ENCODE measurements around the gene MARCHF10. TPM values are rescaled to one million over a fixed set of nuclear protein-coding genes. Genes with fewer than 3 reads are reported as not detected.

MARCHF10 gene
- polyA plus RNA-seq, 1 donor from 2014 or later = 0.27 TPM

DNA sequence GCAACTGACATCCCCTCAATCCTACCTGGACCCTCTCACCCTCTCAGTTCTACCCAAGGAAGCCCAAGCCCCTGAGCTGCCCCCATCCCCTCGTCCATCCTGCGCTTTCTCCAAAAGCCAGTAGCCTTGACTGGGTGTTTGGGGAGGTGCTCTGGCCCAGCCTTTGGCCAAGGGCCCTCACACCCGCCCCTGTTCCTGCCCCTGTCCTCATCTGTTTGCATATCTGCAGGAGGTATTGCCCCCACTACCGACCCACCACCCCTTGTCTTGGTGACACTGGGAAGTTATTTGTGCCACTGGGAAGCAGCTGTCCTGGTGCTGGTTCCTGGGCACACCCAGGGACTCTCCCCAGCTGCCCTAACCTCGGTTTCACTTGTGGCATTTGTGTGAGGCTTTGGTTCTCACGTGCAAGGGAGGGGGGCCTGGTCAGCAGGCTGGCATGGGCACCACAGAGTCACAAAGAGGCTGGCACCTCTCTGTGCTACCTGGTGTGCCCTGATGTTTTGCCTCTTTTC is 105.3 kb downstream of the MARCHF10 start:
- H4K20me1 ChIP-seq (ENCODE audit: insufficient read depth) = no peaks in the 10 kb centered on the region
- no peaks in the 10 kb centered on the region for H3K9me3 ChIP-seq (ENCODE audit: low read length)
- H3K4me2 ChIP-seq (ENCODE audit: low read length) = no peak overlapping the region
- H3K27me3 ChIP-seq (ENCODE audit: insufficient read depth, low read depth, low read length) = no peaks in the 10 kb centered on the region
- H3K27ac ChIP-seq (ENCODE audit: low read length) = no peak overlapping the region
- H3K36me3 ChIP-seq (ENCODE audit: insufficient read depth, low read length) = no peaks in the 10 kb centered on the region
- H3K79me2 ChIP-seq (replicated peaks; ENCODE audit: insufficient read depth, low read length) = peaks cover 18% of the 10 kb centered on the region
- H3F3A ChIP-seq (ENCODE audit: insufficient read depth, low read length, poor library complexity, severe bottlenecking) = no peaks in the 10 kb centered on the region
- no peak overlapping the region for H2AFZ ChIP-seq (ENCODE audit: low read depth, low read length)
- H3K4me3 ChIP-seq (ENCODE audit: low read length) = no peak overlapping the region
- H3K9me2 ChIP-seq (ENCODE audit: insufficient read depth, low read length) = no peaks in the 10 kb centered on the region
- H3K9ac ChIP-seq (ENCODE audit: low read length) = no peak overlapping the region
- TF ChIP-seq TAF1 (IDR thresholded peaks at IDR 0.05; ENCODE audit: low read depth) = no peak
- no peak for TF ChIP-seq EP300 (conservative IDR thresholded peaks at IDR 0.05; ENCODE audit: poor library complexity, severe bottlenecking)
- TF ChIP-seq REST (IDR thresholded peaks at IDR 0.05; ENCODE audit: borderline replicate concordance) = no peak
- no peak for TF ChIP-seq POLR2AphosphoS5 (IDR thresholded peaks at IDR 0.05)
- no peak for TF ChIP-seq MXI1 (conservative IDR thresholded peaks at IDR 0.05; ENCODE audit: poor library complexity, severe bottlenecking)
- no peak for TF ChIP-seq RAD21 (conservative IDR thresholded peaks at IDR 0.05)
- TF ChIP-seq, protein P1, sequence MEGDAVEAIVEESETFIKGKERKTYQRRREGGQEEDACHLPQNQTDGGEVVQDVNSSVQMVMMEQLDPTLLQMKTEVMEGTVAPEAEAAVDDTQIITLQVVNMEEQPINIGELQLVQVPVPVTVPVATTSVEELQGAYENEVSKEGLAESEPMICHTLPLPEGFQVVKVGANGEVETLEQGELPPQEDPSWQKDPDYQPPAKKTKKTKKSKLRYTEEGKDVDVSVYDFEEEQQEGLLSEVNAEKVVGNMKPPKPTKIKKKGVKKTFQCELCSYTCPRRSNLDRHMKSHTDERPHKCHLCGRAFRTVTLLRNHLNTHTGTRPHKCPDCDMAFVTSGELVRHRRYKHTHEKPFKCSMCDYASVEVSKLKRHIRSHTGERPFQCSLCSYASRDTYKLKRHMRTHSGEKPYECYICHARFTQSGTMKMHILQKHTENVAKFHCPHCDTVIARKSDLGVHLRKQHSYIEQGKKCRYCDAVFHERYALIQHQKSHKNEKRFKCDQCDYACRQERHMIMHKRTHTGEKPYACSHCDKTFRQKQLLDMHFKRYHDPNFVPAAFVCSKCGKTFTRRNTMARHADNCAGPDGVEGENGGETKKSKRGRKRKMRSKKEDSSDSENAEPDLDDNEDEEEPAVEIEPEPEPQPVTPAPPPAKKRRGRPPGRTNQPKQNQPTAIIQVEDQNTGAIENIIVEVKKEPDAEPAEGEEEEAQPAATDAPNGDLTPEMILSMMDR (IDR thresholded peaks at IDR 0.05; ENCODE audit: poor library complexity, severe bottlenecking) = no peak
- no peak for TF ChIP-seq EZH2 (IDR thresholded peaks at IDR 0.05; ENCODE audit: borderline replicate concordance, insufficient read depth, low read length, poor library complexity, severe bottlenecking)
- TF ChIP-seq SMC3 (conservative IDR thresholded peaks at IDR 0.05; ENCODE audit: poor library complexity) = no peak

GRCh38 chr17:62701706-62702085 is 106.4 kb downstream of the MARCHF10 start:
- Histone ChIP-seq H3K27ac (ENCODE audit: low read length) (no peak overlapping the region), H3K27me3 (ENCODE audit: insufficient read depth, low read depth, low read length) (no peaks in the 10 kb centered on the region), H4K20me1 (ENCODE audit: insufficient read depth) (no peaks in the 10 kb centered on the region), H3K79me2 (replicated peaks; ENCODE audit: insufficient read depth, low read length) (peaks cover 18% of the 10 kb centered on the region), H3K9me3 (ENCODE audit: low read length) (no peaks in the 10 kb centered on the region), H3K36me3 (ENCODE audit: insufficient read depth, low read length) (no peaks in the 10 kb centered on the region), H3K4me3 (ENCODE audit: low read length) (no peak overlapping the region), H3K9ac (ENCODE audit: low read length) (no peak overlapping the region), H2AFZ (ENCODE audit: low read depth, low read length) (no peak overlapping the region), H3K9me2 (ENCODE audit: insufficient read depth, low read length) (no peaks in the 10 kb centered on the region), H3K4me2 (ENCODE audit: low read length) (no peak overlapping the region), H3F3A (ENCODE audit: insufficient read depth, low read length, poor library complexity, severe bottlenecking) (no peaks in the 10 kb centered on the region)
- TF ChIP-seq TAF1 (IDR thresholded peaks at IDR 0.05; ENCODE audit: low read depth) (no peak), RAD21 (conservative IDR thresholded peaks at IDR 0.05) (no peak), MXI1 (conservative IDR thresholded peaks at IDR 0.05; ENCODE audit: poor library complexity, severe bottlenecking) (no peak), REST (IDR thresholded peaks at IDR 0.05; ENCODE audit: borderline replicate concordance) (no peak), EP300 (conservative IDR thresholded peaks at IDR 0.05; ENCODE audit: poor library complexity, severe bottlenecking) (no peak), POLR2AphosphoS5 (IDR thresholded peaks at IDR 0.05) (no peak), EZH2 (IDR thresholded peaks at IDR 0.05; ENCODE audit: borderline replicate concordance, insufficient read depth, low read length, poor library complexity, severe bottlenecking) (no peak), SMC3 (conservative IDR thresholded peaks at IDR 0.05; ENCODE audit: poor library complexity) (no peak)
- TF ChIP-seq, protein P1 (IDR thresholded peaks at IDR 0.05; ENCODE audit: poor library complexity, severe bottlenecking) = no peak

Data from neural cell (in vitro differentiated cells).